H1 (cell line): ENCODE results near the gene HEXIM1. TPM values are rescaled to one million over a fixed set of nuclear protein-coding genes. Genes with fewer than 3 reads are reported as not detected.

ENCODE experiments used
- ASH2L ChIP-seq: fragments of 200-600, 300-600 bp; sonication (generic); IDR thresholded peaks from one replicate; pipeline ENCODE4 v1.7.1; 2017; ENCODE audit warnings: low read length
- BACH1 ChIP-seq: IDR thresholded peaks from 2 replicates; pipeline ENCODE4 v1.6.1; 2012; ENCODE audit warnings: low read length, improper control_type of control experiment
- BRCA1 ChIP-seq: IDR thresholded peaks from 2 replicates; pipeline ENCODE4 v1.6.1; 2012; ENCODE audit warnings: low read depth, low read length, improper control_type of control experiment
- CREB1 ChIP-seq: IDR thresholded peaks from 2 replicates; pipeline ENCODE4 v1.6.1; 2012; ENCODE audit warnings: inconsistent platforms
- EGR1 ChIP-seq: IDR thresholded peaks from 2 replicates; pipeline ENCODE4 v1.6.1; 2011; ENCODE audit warnings: low read depth, low read length, borderline replicate concordance
- GABPA ChIP-seq: IDR thresholded peaks from 2 replicates; pipeline ENCODE4 v1.6.1; 2011; ENCODE audit warnings: mild to moderate bottlenecking, low read length, moderate library complexity, borderline replicate concordance; ENCODE audit not compliant: insufficient read depth
- JUN ChIP-seq: IDR thresholded peaks from 2 replicates; pipeline ENCODE4 v1.6.1; 2011; ENCODE audit warnings: low read depth, mild to moderate bottlenecking, improper control_type of control experiment, low read length
- JUND ChIP-seq: IDR thresholded peaks from 2 replicates; pipeline ENCODE4 v1.6.1; 2011; ENCODE audit warnings: mild to moderate bottlenecking, improper control_type of control experiment, low read length
- KDM4A ChIP-seq: IDR thresholded peaks from one replicate; pipeline ENCODE4 v1.7.1; 2012; ENCODE audit warnings: low read depth, mild to moderate bottlenecking, moderate library complexity, low read length, inconsistent platforms; ENCODE audit not compliant: severe bottlenecking
- KDM5A ChIP-seq: fragments of 200-600 bp; IDR thresholded peaks from 2 replicates; pipeline ENCODE4 v1.7.1; 2012; ENCODE audit warnings: mild to moderate bottlenecking, low read length, inconsistent platforms, mixed read lengths
- MAX ChIP-seq: IDR thresholded peaks from 2 replicates; pipeline ENCODE4 v1.6.1; 2012; ENCODE audit warnings: inconsistent platforms
- NRF1 ChIP-seq: IDR thresholded peaks from 2 replicates; pipeline ENCODE4 v1.6.1; 2011; ENCODE audit warnings: mild to moderate bottlenecking, low read depth, low read length, improper control_type of control experiment
- PHF8 ChIP-seq: fragments of 200-600 bp; sonication (generic); conservative IDR thresholded peaks from 2 replicates; pipeline ENCODE4 v1.7.1; 2012; ENCODE audit warnings: low read depth, mild to moderate bottlenecking, inconsistent platforms, low read length, moderate library complexity
- POLR2A ChIP-seq, 2 experiments: IDR thresholded peaks; 1 replicate in 1 of 2; 2 replicates in 1 of 2; pipeline ENCODE4 v1.6.1; 2011; ENCODE audit warnings: low read depth in 2 of 2, low read length in 2 of 2, mild to moderate bottlenecking in 2 of 2; ENCODE audit errors: control extremely low read depth in 1 of 2
- RBBP5 ChIP-seq: IDR thresholded peaks from 2 replicates; pipeline ENCODE4 v1.7.1; 2012; ENCODE audit warnings: low read depth, mild to moderate bottlenecking, inconsistent platforms, low read length, moderate library complexity, borderline replicate concordance
- RFX5 ChIP-seq: IDR thresholded peaks from 2 replicates; pipeline ENCODE4 v1.6.1; 2011; ENCODE audit warnings: low read depth, low read length, improper control_type of control experiment, borderline replicate concordance
- SIN3A ChIP-seq, 2 experiments: IDR thresholded peaks in 1 of 2; conservative IDR thresholded peaks in 1 of 2; 2 replicates each; pipeline ENCODE4 v1.6.1; 2011 to 2012; ENCODE audit warnings: low read length in 2 of 2, improper control_type of control experiment in 1 of 2, low read depth in 1 of 2, mild to moderate bottlenecking in 1 of 2
- SIRT6 ChIP-seq: IDR thresholded peaks from one replicate; pipeline ENCODE4 v1.7.1; 2012; ENCODE audit warnings: low read length, inconsistent platforms
- SIX5 ChIP-seq: IDR thresholded peaks from 2 replicates; pipeline ENCODE4 v1.6.1; 2011; ENCODE audit warnings: mild to moderate bottlenecking, low read depth, low read length
- TAF1 ChIP-seq: IDR thresholded peaks from 2 replicates; pipeline ENCODE4 v1.6.1; 2011; ENCODE audit warnings: mild to moderate bottlenecking, low read depth, low read length
- TAF7 ChIP-seq: optimal IDR thresholded peaks from 2 replicates; pipeline ENCODE3; 2011; ENCODE audit warnings: low read depth, mild to moderate bottlenecking, inconsistent platforms, low read length, moderate library complexity, borderline replicate concordance
- TBP ChIP-seq: IDR thresholded peaks from 2 replicates; pipeline ENCODE4 v1.6.1; 2011; ENCODE audit warnings: low read depth, low read length, improper control_type of control experiment
- TCF12 ChIP-seq: IDR thresholded peaks from 2 replicates; pipeline ENCODE4 v1.6.1; 2011; ENCODE audit warnings: low read depth, mild to moderate bottlenecking, low read length
- TEAD4 ChIP-seq: IDR thresholded peaks from 2 replicates; pipeline ENCODE4 v1.6.1; 2012; ENCODE audit warnings: low read depth, low read length, inconsistent platforms, mixed read lengths
- polyA plus RNA-seq, 7 experiments: library from polyadenylated mRNA; depleted of rRNA in 3 of 7; stranded (reverse) in 5 of 7; unstranded in 2 of 7; fragments of >200 nt in 5 of 7; fragments of 200-250 nt in 2 of 7; gene quantifications; 1 replicate in 5 of 7; 2 replicates in 1 of 7; 4 replicates in 1 of 7; pipeline versions ENCODE4 v1.2.1 to v1.2.3, GENCODE V29; 2011 to 2013; ENCODE audit warnings: missing spikeins in 2 of 7, mixed read lengths in 2 of 7
- total RNA-seq: library from RNA; stranded (reverse); fragmentation: NEBNext Ultra II Directional; extraction: Animal tissue kit (Norgen Biotek cat#: 25700); gene quantifications from 2 replicates; pipeline ENCODE4 v1.2.1, GENCODE V29; 2021

The HEXIM1 gene
- total and polyA plus RNA-seq, 2 of the 8 experiments (the other 6 are each of a cell fraction or from before 2014, with no cell fraction given): 9.1 to 38.3 TPM

DNA sequence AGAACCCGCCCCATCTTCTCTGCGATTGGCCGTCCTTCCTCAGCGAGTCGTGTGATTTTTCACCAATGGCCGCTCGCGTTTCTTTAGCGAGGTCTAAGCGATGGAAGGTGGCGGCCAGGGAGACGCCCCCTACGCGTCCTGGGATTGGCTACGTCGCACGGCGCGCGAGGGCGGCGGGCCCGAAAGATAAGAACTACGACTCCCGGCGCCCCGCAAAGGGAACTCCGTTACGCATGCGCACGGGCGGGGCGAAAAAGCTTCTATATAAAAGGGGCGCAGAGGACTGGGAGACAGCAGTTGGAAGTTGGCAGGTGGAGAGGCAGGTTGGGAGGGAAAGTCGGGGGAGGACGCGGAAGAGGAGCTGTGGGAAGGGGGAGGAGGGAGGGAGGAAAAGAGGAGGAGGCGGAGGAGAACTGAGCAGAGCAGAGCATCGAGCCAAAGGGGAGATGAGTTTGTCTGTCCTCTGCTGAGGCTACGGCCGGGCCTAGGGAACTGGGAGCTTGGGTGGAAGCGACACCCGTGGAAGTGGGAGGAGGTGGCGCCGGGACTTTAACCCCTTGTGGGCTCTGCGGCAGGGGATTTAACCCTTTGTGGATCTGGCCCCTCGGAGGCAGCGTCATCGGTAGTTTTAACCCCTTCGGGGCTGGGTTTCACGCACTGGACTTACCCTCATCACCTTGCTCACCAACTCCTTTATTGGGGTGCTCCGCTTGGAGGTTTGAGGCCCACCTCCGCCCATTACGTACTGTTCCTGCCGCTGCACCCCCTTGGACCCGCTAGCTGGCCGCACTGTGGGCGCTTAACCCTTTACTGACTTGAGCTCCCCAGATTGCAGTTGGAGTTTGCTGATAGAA, at the start of gene HEXIM1 (continued):
- TF ChIP-seq MAX: peak; percentile 53
- TF ChIP-seq BRCA1: no peak
- TF ChIP-seq PHF8: peak; percentile 68
- peak; percentile 38; the same call in 1 of the 2 replicates for TF ChIP-seq SIX5
- 0 out of 2 replicates have a peak, but pooled peaks have one; percentile 39 for TF ChIP-seq GABPA
- TF ChIP-seq NRF1: peak; percentile 99
- peak; percentile 61 for TF ChIP-seq RBBP5
- peak; percentile 99 for TF ChIP-seq TBP
- TF ChIP-seq KDM4A: peak; percentile 25
- TF ChIP-seq POLR2A (IDR thresholded peaks at IDR 0.05; ENCODE audit: control extremely low read depth in 1 of 2, low read depth in 2 of 2, low read length in 2 of 2): peak; percentile 99 to 100
- peak; percentile 100 for TF ChIP-seq TAF1
- TF ChIP-seq KDM5A: 0 out of 2 replicates have a peak, but pooled peaks have one; percentile 35
- TF ChIP-seq TAF7: peak; percentile 99
- peak; percentile 29 to 61; a peak in 1 of 4 replicates for TF ChIP-seq SIN3A (conservative IDR thresholded peaks at IDR 0.05 in 1 of 2, IDR thresholded peaks at IDR 0.05 in 1 of 2; ENCODE audit: low read depth in 1 of 2, low read length in 2 of 2)
- TF ChIP-seq JUND: no peak
- TF ChIP-seq TEAD4: peak; percentile 55; the same call in 1 of the 2 replicates
- peak; percentile 88 for TF ChIP-seq BACH1
- no peak for TF ChIP-seq JUN
- no peak for TF ChIP-seq ASH2L
- peak; percentile 58; the same call in 1 of the 2 replicates for TF ChIP-seq EGR1
- no peak for TF ChIP-seq RFX5
- TF ChIP-seq SIRT6: peak; percentile 51
- 0 out of 2 replicates have a peak, but pooled peaks have one; percentile 58 for TF ChIP-seq TCF12
- peak; percentile 81 for TF ChIP-seq CREB1
